GM18519 (cell line): Measurements from ENCODE around the gene CIB4.

Source experiments
- ATAC-seq: cut with Tn5 transposase; IDR thresholded peaks from one replicate; pipeline ENCODE4 v1.9.1; 2021; ENCODE audit warnings: mild to moderate bottlenecking, moderate library complexity; ENCODE audit not compliant: unreplicated experiment, low FRiP score

CIB4 gene

GRCh38 chr2:26612034-26612433 is 29.1 kb downstream of the CIB4 start:
- ATAC-seq: no peak

DNA sequence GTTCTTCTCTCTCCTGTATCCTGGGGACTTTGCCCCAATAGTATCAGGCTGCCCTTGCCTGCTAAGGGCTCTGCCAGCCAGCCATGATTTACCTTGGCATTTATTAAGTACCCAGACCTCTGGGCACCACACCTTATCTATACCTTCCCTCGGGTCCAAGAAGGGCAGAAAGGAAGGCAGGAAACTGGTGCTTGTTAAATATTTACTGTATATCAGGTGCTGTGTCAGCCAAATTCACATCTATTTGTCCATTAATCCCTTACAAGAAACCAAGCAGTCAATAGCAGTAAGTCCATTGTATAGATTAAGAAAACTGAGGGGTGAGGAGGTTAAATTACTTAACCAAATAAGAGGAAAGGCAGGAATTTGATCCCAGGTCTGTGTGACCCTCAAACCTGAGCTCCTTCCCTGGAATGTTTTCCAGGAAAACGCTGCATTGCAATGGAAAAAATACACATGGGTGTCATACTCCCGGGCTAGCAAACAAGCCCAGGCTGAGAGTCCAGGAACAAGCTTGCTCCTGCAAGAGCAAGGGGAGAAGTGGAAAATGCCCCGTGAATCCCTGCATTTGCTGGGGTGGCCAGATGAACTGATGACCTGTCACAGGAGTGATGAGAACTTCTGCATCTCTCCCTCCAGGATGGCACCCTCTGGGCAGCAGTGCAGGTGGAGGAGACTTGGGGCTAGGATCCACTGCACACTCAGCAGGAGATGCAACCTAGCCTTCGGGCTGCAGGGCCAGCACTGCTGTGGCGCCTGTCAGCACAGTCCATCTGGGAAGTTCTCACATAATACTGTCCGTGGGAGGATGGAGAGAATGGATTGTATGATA is 30.4 kb downstream of the CIB4 start:
- ATAC-seq: no peak

DNA sequence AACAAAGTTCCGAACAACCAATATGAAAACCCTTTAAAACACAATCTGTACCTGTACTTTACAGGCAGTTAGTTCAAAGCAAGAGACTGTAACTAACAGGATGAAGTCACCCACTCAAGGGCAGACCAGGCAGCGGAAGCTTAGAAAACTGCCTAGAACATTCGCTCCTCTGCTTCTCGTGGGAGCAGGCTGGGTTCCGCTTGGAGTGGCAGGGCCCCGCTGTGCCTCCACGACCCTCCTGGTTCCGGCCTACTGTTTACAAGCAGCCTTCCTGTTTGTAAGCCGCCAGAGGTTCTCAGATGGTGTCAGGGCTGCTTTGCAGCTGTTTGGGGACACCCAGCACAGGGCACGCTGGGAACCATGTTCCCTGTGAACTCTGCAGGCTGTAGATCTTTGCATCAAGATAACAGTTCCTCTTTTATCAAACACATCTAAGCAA is 31.3 kb downstream of the CIB4 start:
- no peak for ATAC-seq

DNA sequence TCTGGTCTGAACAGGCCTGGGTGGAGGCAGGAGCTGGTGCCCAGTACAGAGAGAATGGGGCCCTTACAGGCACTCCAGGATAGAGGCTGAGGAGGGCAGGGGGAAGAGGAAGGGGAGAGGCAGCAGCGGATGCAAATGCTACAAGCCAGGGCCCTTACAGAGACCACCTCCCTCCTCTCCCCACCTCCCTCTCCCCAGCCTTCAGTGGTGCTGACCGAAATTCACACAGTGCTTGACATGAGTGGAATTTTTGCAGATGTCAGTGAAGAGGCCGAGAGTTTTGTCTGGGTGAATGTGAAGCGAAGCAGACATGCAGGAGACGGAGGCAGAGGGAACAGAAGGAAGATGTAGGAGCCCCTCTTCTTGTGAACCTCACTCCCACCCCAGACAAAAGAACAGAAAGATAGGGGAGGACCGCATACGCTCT is 31.9 kb downstream of the CIB4 start:
- ATAC-seq: no peak

GRCh38 chr2:26608557-26608956 is 32.6 kb downstream of the CIB4 start:
- ATAC-seq: no peak

DNA sequence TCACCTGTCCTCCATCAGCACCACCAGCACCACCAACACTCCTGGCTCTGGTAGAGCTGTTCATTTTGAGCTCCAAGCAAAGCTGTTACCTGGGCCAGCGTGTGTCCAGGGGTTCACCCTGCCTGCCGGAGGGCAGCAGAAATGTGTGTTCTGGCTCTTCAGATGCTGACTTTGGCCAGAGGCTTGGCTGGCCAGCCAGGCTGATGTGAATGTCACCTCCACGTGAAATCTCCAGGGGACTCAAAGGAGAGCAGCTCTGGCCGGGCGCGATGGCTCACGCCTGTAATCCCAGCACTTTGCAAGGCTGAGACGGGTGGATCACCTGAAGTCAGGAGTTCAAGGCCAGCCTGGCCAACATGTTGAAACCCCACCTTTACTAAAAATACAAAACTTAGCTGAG is 33.5 kb downstream of the CIB4 start:
- no peak for ATAC-seq

- no peak for ATAC-seq
Observed at GRCh38 chr2:26606847-26607190, 34.3 kb downstream of the CIB4 start.

GRCh38 chr2:26605999-26606846 is 34.9 kb downstream of the CIB4 start:
- no peak for ATAC-seq

DNA sequence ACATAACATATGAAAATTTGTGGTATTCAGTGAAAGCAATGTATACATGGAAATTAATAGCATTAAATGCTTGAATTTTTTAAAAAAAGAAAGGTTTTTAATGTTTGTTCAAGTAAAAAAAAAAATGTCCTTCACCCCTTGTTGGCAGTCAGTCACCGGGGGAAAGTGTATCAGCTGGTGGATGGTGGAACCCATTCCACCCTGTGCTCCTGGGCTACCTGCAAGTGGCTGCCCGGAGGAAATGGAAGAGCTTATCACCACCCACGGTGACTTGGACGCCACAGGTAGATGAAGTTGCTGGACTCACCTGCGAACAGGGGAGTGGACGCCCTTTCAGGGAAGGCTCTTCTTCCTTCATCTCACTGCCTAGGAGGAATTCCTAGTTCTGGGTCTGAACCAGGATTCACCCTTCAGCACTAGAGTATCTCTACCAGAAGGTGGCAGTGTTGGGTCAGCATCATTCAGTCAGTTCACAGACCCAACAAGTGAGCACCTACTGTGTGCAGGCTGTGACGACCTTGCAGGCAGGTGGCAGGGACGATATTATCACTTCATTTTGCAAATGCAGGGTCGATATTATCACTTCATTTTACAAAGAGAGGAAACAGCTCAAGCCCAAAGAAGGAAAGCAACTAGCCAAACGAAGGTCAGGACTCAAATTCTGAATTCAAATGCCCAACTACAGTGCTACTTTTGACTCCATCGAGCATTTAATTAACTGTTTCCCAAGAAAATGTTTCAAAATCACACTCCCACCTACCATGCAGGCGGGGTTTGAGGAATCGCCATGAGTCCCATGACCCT is 35.8 kb downstream of the CIB4 start:
- ATAC-seq: no peak

DNA sequence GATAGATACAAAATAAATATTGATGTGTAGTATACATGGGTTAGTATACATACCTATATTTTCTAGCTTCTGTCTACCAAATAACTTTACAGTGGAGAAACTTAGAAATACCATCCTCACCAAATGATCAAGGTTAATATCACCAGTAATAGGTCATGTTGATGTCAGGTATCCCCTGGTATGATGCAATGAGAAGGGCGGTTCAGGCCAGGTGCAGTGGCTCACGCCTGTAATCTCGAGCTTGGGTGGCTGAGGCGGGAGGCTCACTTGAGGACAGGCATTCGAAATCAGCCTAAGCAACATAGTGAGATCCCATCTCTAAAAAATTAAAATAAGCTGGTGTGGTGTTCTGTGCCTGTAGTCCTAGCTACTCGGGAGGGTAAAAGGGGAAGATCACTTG is 38.6 kb downstream of the CIB4 start:
- no peak for ATAC-seq

GRCh38 chr2:26599387-26599786 is 41.8 kb downstream of the CIB4 start:
- ATAC-seq: no peak

DNA sequence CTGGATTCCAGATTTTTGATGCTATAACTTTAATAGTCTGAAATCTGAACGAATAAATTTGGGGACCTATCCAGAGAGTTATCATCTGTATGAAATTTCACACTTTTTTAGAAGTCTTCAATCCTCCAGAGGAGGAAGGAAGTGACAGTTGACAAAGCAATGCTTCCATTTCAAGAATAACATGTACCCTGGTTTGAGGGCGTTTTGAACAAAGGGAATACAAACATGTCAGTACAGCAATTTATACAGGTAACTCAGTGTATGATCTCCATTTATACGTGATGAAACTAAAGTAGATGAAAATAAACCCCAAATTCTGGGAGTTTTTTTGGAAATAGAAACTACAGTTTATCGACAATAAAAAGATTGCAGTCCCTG is 42.2 kb downstream of the CIB4 start:
- ATAC-seq: no peak

DNA sequence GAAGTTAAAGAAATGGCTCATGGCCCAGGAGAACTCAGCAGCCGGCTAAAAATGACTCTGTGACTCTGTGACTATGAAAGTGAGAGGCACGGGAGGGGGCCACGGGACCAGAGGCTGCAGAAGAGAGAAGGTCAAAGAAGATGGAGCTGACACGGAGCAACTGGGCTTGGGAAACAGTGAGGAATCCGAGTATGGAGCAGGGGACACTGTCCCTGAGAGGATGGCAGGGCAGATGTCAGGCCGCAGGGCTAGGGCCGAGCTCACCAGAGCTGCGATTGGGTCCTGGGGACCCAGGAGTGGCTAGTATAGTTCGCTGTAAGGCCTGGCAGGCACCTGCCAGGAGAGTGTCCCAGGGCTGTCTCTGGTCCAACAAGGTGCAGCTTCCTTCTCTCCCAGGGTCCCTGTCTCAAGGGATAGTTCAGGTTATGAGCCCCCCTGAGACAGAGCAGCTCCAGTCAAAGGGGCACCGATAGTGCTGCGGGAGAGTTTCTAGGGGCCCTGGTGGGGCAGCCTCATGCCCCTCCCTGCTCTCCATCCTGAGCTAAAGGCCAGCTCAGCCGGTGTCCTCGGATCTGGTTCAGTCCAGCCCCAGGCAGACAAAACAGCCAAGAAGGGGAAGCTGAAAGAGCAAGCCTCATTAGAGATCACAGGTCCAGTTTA is 42.7 kb downstream of the CIB4 start:
- ATAC-seq: no peak

GRCh38 chr2:26597197-26597596 is 44.0 kb downstream of the CIB4 start:
- no peak for ATAC-seq

DNA sequence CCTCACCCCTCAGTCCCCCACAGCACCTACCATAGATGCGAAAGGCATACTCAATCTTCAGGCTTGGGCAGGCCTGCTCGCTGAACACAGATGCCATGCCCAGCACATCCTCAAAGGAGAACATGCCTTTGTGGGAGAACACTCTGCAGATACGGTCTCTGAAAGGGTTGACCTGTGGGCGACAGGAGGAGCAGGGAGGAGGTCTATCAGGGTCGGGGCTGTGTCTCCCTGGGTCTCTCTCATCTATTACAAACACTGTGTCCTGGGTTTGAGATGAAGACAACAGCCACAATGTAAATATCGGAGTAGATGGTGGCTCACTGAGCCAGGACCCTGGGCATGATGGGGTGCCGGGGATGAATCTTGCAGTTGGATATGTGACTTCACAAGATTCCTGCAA is 46.0 kb downstream of the CIB4 start:
- no peak for ATAC-seq

DNA sequence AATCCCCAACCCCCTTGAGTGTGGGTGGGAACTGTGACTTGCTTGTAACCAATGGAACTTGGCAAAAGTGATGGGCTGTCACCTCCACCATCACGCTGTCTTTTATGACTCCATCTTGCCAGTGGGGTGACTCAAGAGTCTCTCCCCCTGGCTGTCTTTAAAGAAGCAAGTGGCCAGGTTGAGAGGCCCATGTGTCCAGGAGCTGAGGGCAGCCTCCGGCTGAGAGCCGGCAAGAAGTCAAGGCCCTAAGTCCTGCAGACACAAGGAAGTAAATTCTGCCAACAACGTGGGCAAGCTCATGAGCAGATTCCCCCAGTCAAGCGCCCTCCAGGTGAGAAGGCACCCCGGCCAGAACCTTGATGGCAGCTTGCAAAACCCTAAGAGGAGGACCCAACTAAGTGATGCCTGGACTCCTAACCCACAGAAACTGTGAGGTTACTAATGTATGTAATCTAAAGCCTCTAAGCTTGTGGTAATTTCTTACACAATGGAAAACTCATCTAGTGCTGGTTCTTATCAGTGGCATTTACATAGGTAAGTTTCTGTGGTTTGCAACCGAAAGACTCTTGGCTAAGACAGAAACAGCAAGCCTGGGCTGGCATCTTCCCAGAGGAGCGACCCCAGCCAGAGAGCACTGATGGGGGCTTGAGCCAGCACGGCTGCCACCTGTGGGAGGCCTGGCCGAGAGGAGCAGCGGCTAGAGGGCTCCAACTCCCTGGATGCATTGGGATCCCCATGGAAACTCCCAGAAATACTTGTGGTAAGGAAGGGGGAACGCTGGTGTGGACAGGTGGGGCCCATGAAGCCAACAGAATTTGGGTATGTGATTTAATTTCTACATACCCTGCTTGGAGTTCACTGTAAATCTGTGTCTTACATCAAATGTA is 49.3 kb downstream of the CIB4 start:
- ATAC-seq: no peak

GRCh38 chr2:26590980-26591618 is 50.1 kb downstream of the CIB4 start:
- no peak for ATAC-seq

- ATAC-seq: no peak
Observed at GRCh38 chr2:26590508-26590907, 50.7 kb downstream of the CIB4 start.

DNA sequence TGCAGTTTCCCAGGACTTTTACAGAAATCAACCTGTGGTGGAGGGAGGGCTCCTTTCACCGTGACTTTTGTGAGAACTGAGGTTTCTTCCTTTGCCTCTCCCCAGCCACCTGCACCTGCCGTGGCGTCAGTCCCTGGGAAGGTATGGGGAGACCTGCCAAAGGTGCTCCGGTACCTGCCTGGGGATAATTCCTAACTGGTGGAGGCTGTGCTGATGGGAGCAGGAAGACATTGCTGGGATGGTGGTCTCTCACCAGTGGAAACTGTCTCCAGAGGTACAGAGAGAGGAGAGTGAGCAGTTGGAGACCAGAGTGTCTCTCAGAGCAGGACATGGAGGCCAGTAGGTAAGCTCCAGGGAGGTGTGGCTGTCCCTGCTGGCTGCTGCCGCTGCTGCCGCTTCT is 52.6 kb downstream of the CIB4 start:
- no peak for ATAC-seq
